CD14-positive monocyte (primary cell): ENCODE data around the gene NPHP3. TPM values are rescaled to one million over a fixed set of nuclear protein-coding genes. Genes with fewer than 3 reads are reported as not detected.

Experiments
- DNase-seq, 3 donors: peaks; one replicate each; pipeline ENCODE4 v3.0.0-alpha.2; 2011 to 2022
- H2AFZ ChIP-seq: 2 replicates; pipeline ENCODE4 v1.6.0; 2012; ENCODE audit warnings: mild to moderate bottlenecking, low read depth, low read length, inconsistent platforms; ENCODE audit not compliant: insufficient read depth, poor library complexity, severe bottlenecking
- H3K27ac ChIP-seq, 2 donors: 1 replicate in 1 of 2; 2 replicates in 1 of 2; pipeline ENCODE4 v1.5.1; 2012 to 2013; ENCODE audit warnings: low read length in 2 of 2, control low read depth in 1 of 2, inconsistent platforms in 1 of 2, low read depth in 1 of 2, mild to moderate bottlenecking in 1 of 2
- H3K27me3 ChIP-seq, 2 donors: one replicate each; pipeline versions ENCODE4 v1.6.0 to v1.6.1; 2011 to 2013; ENCODE audit warnings: low read length in 2 of 2; ENCODE audit not compliant: control insufficient read depth in 2 of 2, insufficient read depth in 2 of 2
- H3K36me3 ChIP-seq, 2 donors: replicated peaks in 1 of 2; 1 replicate in 1 of 2; 2 replicates in 1 of 2; pipeline versions ENCODE4 v1.5.1 to v1.6.1; 2012 to 2013; ENCODE audit warnings: low read length in 2 of 2, control low read depth in 1 of 2, inconsistent platforms in 1 of 2, mild to moderate bottlenecking in 1 of 2; ENCODE audit not compliant: insufficient read depth in 2 of 2, control insufficient read depth in 1 of 2
- H3K4me1 ChIP-seq, 2 donors: 1 replicate in 1 of 2; 2 replicates in 1 of 2; pipeline versions ENCODE4 v1.5.1 to v1.6.1; 2012 to 2013; ENCODE audit warnings: low read length in 2 of 2, control low read depth in 1 of 2, inconsistent platforms in 1 of 2, mild to moderate bottlenecking in 1 of 2, moderate library complexity in 1 of 2; ENCODE audit not compliant: insufficient read depth in 2 of 2, control insufficient read depth in 1 of 2
- H3K4me2 ChIP-seq: replicated peaks from 2 replicates; pipeline ENCODE3; 2012; ENCODE audit warnings: low read length, moderate library complexity, mild to moderate bottlenecking; ENCODE audit not compliant: poor library complexity, severe bottlenecking; ENCODE audit errors: extremely low read depth
- H3K4me3 ChIP-seq, 3 experiments: fragments of 200-600 bp in 1 of 3; sonication (generic) in 1 of 3; replicated peaks in 1 of 3; 1 replicate in 2 of 3; 2 replicates in 1 of 3; pipeline ENCODE4 v1.5.1; 2011 to 2013; ENCODE audit warnings: low read length in 3 of 3, mild to moderate bottlenecking in 3 of 3, control low read depth in 2 of 3, low read depth in 2 of 3, inconsistent platforms in 1 of 3, moderate library complexity in 1 of 3
- H3K79me2 ChIP-seq: 2 replicates; pipeline ENCODE4 v1.6.0; 2012; ENCODE audit warnings: mild to moderate bottlenecking, control low read depth, inconsistent platforms, low read length, moderate library complexity; ENCODE audit not compliant: insufficient read depth
- H3K9ac ChIP-seq: 2 replicates; pipeline ENCODE4 v1.6.0; 2017; ENCODE audit warnings: low read length, mild to moderate bottlenecking; ENCODE audit not compliant: insufficient read depth, poor library complexity, severe bottlenecking
- H3K9me3 ChIP-seq, 2 donors: replicated peaks in 1 of 2; 1 replicate in 1 of 2; 2 replicates in 1 of 2; pipeline versions ENCODE4 v1.5.1 to v1.6.1; 2012 to 2013; ENCODE audit warnings: low read length in 2 of 2, control low read depth in 1 of 2; ENCODE audit not compliant: control insufficient read depth in 1 of 2, insufficient read depth in 1 of 2
- H4K20me1 ChIP-seq: 2 replicates; pipeline ENCODE4 v1.6.0; 2012; ENCODE audit warnings: mild to moderate bottlenecking, low read length, control low read depth, moderate library complexity; ENCODE audit not compliant: insufficient read depth
- H3K27ac Mint-ChIP-seq, 7 donors: one replicate each; pipeline ENCODE4 v1.8.0; 2020; ENCODE audit warnings: mild to moderate bottlenecking in 7 of 7, mixed read lengths in 7 of 7, moderate library complexity in 6 of 7, inconsistent platforms in 2 of 7
- H3K27me3 Mint-ChIP-seq, 3 donors: one replicate each; pipeline ENCODE4 v1.8.0; 2021 to 2022; ENCODE audit warnings: low read depth in 3 of 3, mild to moderate bottlenecking in 3 of 3, mixed read lengths in 3 of 3, moderate library complexity in 3 of 3, inconsistent platforms in 1 of 3
- H3K36me3 Mint-ChIP-seq, 2 donors: one replicate each; pipeline ENCODE4 v1.8.0; 2020; ENCODE audit warnings: mixed read lengths in 2 of 2, inconsistent platforms in 1 of 2, mild to moderate bottlenecking in 1 of 2
- H3K4me1 Mint-ChIP-seq: one replicate; pipeline ENCODE4 v1.8.0; 2020; ENCODE audit warnings: mild to moderate bottlenecking, mixed read lengths
- H3K4me3 Mint-ChIP-seq, 2 donors: one replicate each; pipeline ENCODE4 v1.8.0; 2020; ENCODE audit warnings: mild to moderate bottlenecking in 2 of 2, mixed read lengths in 2 of 2, moderate library complexity in 1 of 2
- H3K9me3 Mint-ChIP-seq, 7 donors: one replicate each; pipeline ENCODE4 v1.8.0; 2020 to 2022; ENCODE audit warnings: mixed read lengths in 7 of 7, mild to moderate bottlenecking in 6 of 7, moderate library complexity in 6 of 7, inconsistent platforms in 2 of 7
- CTCF ChIP-seq: fragments of 200-600 bp; IDR thresholded peaks from one replicate; pipeline ENCODE4 v1.8.0; 2022; ENCODE audit warnings: antibody characterized with exemption, mild to moderate bottlenecking
- WGBS: methylation state at CpG from one replicate; pipeline ENCODE4 v1.1.5; 2013; ENCODE audit warnings: missing lambda C conversion rate; ENCODE audit not compliant: insufficient coverage; 5-methylcytosine and 5-hydroxymethylcytosine counted together
- intact Hi-C, 2 donors: fragments of 100-400 bp; cut with micrococcal nuclease; formaldehyde crosslinking; loops; one replicate each; pipeline versions ENCODE4 v1.15.0 to v1.15.1; 2023
- polyA plus RNA-seq, 3 donors: library from polyadenylated mRNA; depleted of rRNA in 1 of 3; unstranded in 2 of 3; stranded (reverse) in 1 of 3; fragments of 300-500 nt in 2 of 3; fragments of >200 nt in 1 of 3; fragmentation: Illumina TruSeq in 2 of 3; gene quantifications; 1 replicate in 2 of 3; 2 replicates in 1 of 3; pipeline ENCODE4 v1.2.3, GENCODE V29; 2012 to 2021

Gene NPHP3
- polyA plus RNA-seq, 3 donors, result 1.3 to 15.0 (median 2.0) TPM

- Histone ChIP-seq H3K4me2 (no peak overlapping the region), H3K4me1 (no peaks in the 10 kb centered on the region), H3K27ac (no peak overlapping the region), H3K36me3 (peaks cover 52 to 93% of the 10 kb centered on the region in 2 donors), H4K20me1 (no peaks in the 10 kb centered on the region), H3K9ac (no peak overlapping the region), H3K4me3 (no peak overlapping the region), H3K27me3 (no peaks in the 10 kb centered on the region), H3K9me3 (no peaks in the 10 kb centered on the region), H2AFZ (no peak overlapping the region), H3K79me2 (no peaks in the 10 kb centered on the region)
- Mint-ChIP-seq H3K36me3 (peaks cover 49 to 54% of the 10 kb centered on the region in 2 donors), H3K4me1 (peaks cover 2% of the 10 kb centered on the region), H3K27me3 (no peaks in the 10 kb centered on the region), H3K4me3 (no peak overlapping the region), H3K27ac (no peak overlapping the region), H3K9me3 (no peaks in the 10 kb centered on the region)
- WGBS, result no CpG with 5 or more reads among the region's 5 CpGs
- TF ChIP-seq CTCF, result no peak
- DNase-seq, result no peak
- intact Hi-C loops, result no loop called here
Observed at GRCh38 chr3:132713977-132714727, 8.1 kb downstream of the NPHP3 start.

GRCh38 chr3:132710311-132710710, 11.9 kb downstream of the NPHP3 start:
- H2AFZ ChIP-seq, result no peak overlapping the region
- peaks cover 51 to 92% of the 10 kb centered on the region in 2 donors for H3K36me3 ChIP-seq
- H3K79me2 ChIP-seq, result no peaks in the 10 kb centered on the region
- no peaks in the 10 kb centered on the region for H3K4me1 ChIP-seq
- H3K4me2 ChIP-seq, result no peak overlapping the region
- Mint-ChIP-seq H3K9me3 (no peaks in the 10 kb centered on the region), H3K36me3 (peaks cover 57 to 65% of the 10 kb centered on the region in 2 donors), H3K27me3 (no peaks in the 10 kb centered on the region), H3K4me3 (no peak overlapping the region), H3K4me1 (no peaks in the 10 kb centered on the region), H3K27ac (peak overlapping the region in 1 of 7 donors; percentile 45)
- no peaks in the 10 kb centered on the region for H3K9me3 ChIP-seq
- H3K27ac ChIP-seq, result no peak overlapping the region
- H3K27me3 ChIP-seq, result no peaks in the 10 kb centered on the region
- intact Hi-C loops, result no loop called here
- 100% methylated on average over 1 of the region's 6 CpGs for WGBS
- no peak for TF ChIP-seq CTCF
- H4K20me1 ChIP-seq, result no peaks in the 10 kb centered on the region
- H3K4me3 ChIP-seq, result no peak overlapping the region
- no peak overlapping the region for H3K9ac ChIP-seq
- DNase-seq, result no peak
